GM12872 (cell line): Measurements from ENCODE around the gene PDCL2.

Experiments
- CTCF ChIP-seq: IDR thresholded peaks from 3 replicates; pipeline ENCODE4 v1.5.1; 2011; ENCODE audit warnings: low read depth, mild to moderate bottlenecking, low read length, moderate library complexity; ENCODE audit not compliant: insufficient read depth

PDCL2 gene

GRCh38 chr4:55510685-55511084 is 81.4 kb downstream of the PDCL2 start:
- TF ChIP-seq CTCF: no peak

- no peak for TF ChIP-seq CTCF
These were observed 82.8 kb downstream of the PDCL2 start for GRCh38 chr4:55509266-55509665.

GRCh38 chr4:55507612-55508011 is 84.4 kb downstream of the PDCL2 start:
- TF ChIP-seq CTCF: no peak
